ENCODE data around the gene LRTM2. TPM values are rescaled to one million over a fixed set of nuclear protein-coding genes. Genes with fewer than 3 reads are reported as not detected.

Gene LRTM2
- total and polyA plus RNA-seq, 12 donors, result not detected

- ATAC-seq (no peak), DNase-seq (no peak)
- Histone ChIP-seq H3K27me3 (peaks cover 0 to 25% (median 4%) of the 10 kb centered on the region in 7 donors), H3K9me3 (no peaks in the 10 kb centered on the region), H3K4me1 (no peaks in the 10 kb centered on the region), H3K27ac (no peak overlapping the region), H3K36me3 (no peaks in the 10 kb centered on the region), H3K4me3 (no peak overlapping the region)
- TF ChIP-seq, protein P1, sequence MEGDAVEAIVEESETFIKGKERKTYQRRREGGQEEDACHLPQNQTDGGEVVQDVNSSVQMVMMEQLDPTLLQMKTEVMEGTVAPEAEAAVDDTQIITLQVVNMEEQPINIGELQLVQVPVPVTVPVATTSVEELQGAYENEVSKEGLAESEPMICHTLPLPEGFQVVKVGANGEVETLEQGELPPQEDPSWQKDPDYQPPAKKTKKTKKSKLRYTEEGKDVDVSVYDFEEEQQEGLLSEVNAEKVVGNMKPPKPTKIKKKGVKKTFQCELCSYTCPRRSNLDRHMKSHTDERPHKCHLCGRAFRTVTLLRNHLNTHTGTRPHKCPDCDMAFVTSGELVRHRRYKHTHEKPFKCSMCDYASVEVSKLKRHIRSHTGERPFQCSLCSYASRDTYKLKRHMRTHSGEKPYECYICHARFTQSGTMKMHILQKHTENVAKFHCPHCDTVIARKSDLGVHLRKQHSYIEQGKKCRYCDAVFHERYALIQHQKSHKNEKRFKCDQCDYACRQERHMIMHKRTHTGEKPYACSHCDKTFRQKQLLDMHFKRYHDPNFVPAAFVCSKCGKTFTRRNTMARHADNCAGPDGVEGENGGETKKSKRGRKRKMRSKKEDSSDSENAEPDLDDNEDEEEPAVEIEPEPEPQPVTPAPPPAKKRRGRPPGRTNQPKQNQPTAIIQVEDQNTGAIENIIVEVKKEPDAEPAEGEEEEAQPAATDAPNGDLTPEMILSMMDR (IDR thresholded peaks at IDR 0.05), result no peak
- WGBS, 2 donors, result 66 to 79% methylated on average over 6 of the region's 6 CpGs
- intact Hi-C loops (cut with DNase I), result no loop called here
These were observed 55.2 kb downstream of the LRTM2 start for GRCh38 chr12:1875608-1876007.

DNA sequence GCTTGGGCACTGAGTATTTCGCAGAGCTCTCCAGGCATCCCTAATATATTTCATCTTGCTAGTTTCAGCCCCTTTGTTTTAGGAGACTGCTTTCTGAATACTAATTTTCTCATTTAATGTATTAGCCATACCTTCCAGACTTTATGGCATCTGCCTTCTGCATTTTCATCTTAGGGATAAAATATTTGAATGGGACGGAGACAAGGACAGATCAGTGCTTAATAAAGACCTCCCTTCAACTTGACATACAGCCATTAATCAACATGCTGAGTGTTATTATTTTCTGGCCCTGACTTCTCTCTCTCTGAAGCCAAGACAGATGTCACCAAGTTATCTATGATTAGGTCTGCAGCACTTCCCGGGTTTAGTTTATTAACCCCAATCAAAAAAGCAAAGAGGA, 55.7 kb downstream of the LRTM2 start:
- Histone ChIP-seq H3K9me3 (no peaks in the 10 kb centered on the region), H3K36me3 (no peaks in the 10 kb centered on the region), H3K4me3 (no peak overlapping the region), H3K4me1 (no peaks in the 10 kb centered on the region), H3K27ac (no peak overlapping the region), H3K27me3 (peaks cover 0 to 29% (median 4%) of the 10 kb centered on the region in 7 donors)
- WGBS, 2 donors, result 69 to 74% methylated on average over 3 of the region's 3 CpGs
- no peak for ATAC-seq
- no peak for DNase-seq
- intact Hi-C loops (cut with DNase I), result no loop called here
- TF ChIP-seq, protein P1 (IDR thresholded peaks at IDR 0.05), result no peak

GRCh38 chr12:1877169-1877878, 57.0 kb downstream of the LRTM2 start:
- DNase-seq, result no peak
- H3K27me3 ChIP-seq, result peaks cover 0 to 29% (median 4%) of the 10 kb centered on the region in 7 donors
- 89 to 92% methylated on average over 8 of the region's 8 CpGs for WGBS, 2 donors
- intact Hi-C loops (cut with DNase I), result no loop called here
- no peak overlapping the region for H3K4me3 ChIP-seq
- no peak for ATAC-seq
- TF ChIP-seq, protein P1 (IDR thresholded peaks at IDR 0.05), result no peak
- no peaks in the 10 kb centered on the region for H3K36me3 ChIP-seq
- H3K4me1 ChIP-seq, result no peaks in the 10 kb centered on the region
- no peak overlapping the region for H3K27ac ChIP-seq
- H3K9me3 ChIP-seq, result no peaks in the 10 kb centered on the region

DNA sequence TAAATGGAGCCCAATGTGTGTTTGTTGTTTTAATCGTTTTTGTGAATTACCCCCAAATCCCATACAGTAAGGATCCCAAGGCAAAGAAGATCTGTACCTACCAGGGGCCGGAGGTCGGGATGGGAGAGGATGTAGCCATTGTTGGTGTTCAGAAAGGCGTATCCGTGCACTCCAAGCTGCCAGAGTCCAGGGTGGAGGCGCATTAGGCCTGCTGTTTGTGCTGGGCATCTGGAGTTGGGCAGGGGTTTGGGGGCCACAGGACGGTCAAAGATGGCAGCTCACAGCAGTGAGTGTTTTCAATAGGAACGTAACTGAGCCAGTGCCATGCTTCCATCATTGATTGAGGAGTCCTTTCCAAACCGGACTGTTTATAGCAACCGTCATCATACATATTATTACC, 57.8 kb downstream of the LRTM2 start:
- Histone ChIP-seq H3K9me3 (no peaks in the 10 kb centered on the region), H3K4me3 (no peak overlapping the region), H3K27me3 (peaks cover 0 to 27% (median 4%) of the 10 kb centered on the region in 7 donors), H3K27ac (no peak overlapping the region), H3K36me3 (no peaks in the 10 kb centered on the region), H3K4me1 (no peaks in the 10 kb centered on the region)
- WGBS, 2 donors, result 90 to 95% methylated on average over 10 of the region's 10 CpGs
- DNase-seq, result no peak
- intact Hi-C loops (cut with DNase I), result no loop called here
- no peak for ATAC-seq
- TF ChIP-seq, protein P1 (IDR thresholded peaks at IDR 0.05), result no peak

Data from heart right ventricle (tissue), 16 donors.